RCC 7860 (cell line): ENCODE data around the gene ARID1B.

Source experiments
- DNase-seq: peaks from one replicate; pipeline ENCODE4 v3.0.0-alpha.2; 2015; ENCODE audit warnings: low spot score
- FAIRE-seq: peaks from 2 replicates; lab custom pipeline; 2012; peaks lifted over from hg19 to GRCh38; lab: Jason Lieb, UNC

ARID1B gene

DNA sequence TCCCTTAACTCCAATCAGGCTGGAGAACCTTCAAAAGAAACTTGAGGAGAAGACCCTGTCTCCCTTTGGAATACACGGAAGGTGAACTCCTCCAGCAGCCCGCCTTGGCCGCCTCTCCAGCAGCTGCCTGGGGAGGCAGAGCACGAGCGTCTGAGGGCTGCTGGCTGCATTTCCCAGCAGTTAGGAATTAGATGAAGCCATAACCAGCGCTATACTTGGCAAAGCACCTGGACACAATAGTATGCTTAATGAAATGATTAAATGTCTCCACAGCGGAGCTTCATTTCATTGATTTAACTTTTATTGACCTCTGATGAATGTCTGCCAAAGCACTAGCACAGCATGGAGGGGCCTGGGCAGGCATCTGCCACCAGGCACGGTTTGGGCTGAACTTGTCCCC, 472.6 kb downstream of the ARID1B start:
- no peak for FAIRE-seq

DNA sequence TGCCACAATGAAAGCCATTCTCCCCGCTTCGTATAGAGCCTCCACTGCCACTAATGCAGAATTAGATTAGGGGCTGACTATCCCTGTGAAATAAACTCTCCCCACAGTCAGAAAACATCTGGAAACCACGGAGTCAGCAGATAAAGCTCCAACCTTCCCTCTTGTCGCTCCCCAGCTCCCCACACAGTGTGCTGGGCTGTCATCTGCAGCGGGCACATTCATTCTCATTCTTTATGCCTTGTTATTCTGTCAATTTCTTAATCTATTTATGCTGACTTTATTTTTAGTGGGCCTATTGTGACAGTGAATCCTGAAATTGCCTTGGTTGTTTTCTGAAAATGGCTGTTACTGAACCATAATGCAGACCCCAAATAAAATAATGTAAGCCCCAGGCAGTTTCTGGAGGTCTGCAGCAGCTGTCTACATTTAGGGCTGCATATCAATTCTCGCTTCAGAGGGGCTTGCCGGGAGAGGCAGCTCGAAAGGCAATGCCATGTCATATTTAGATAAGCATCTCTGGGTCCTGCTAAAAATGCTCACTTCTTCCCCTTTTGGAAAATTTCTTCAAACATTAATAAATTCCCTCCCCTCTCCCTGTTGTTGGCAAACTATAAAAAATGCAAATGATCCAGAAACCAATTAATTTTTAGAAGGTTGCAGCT, 474.5 kb downstream of the ARID1B start:
- DNase-seq = no peak
- no peak for FAIRE-seq

More for the DNA sequence above, 472.6 kb downstream of the ARID1B start:
- no peak for DNase-seq

DNA sequence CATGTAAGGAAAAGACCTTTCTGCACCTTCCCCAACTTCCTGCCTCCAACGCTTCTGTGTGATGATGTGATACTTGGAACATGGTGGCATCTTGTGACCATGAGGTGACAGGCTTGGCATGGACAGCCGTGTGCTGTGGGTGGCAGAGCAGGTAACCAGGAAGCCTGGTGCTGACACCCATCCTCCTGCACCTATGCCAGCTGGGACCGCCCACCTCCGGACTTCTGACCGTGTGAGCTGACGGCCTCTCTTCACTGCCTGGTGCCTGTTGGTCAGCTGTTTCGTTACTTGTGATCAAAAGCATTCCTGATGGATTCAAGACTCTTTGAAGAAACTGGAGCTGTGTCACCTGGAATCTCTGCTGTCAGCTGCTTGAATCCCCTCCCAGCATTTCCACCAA, 475.8 kb downstream of the ARID1B start:
- FAIRE-seq = no peak
- no peak for DNase-seq

DNA sequence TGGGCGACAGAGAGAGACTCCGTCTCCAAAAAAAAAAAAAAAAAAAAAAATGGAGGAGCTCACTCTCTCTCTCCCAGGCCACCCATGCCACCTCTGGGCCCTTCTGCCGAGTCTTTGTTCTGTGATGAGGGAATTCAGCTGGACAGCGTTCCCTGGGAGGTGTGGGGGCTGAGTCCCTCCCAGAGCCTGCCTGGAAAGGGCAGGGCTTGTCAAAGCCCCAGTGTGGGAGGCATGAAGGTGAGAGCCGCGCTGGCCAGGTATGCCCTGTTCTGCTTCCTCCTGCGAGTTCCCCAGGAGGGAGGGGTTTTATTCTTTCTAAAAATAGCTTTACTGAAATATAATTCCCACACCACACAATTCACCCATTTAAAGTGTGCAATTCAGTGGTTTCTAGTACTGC, 476.5 kb downstream of the ARID1B start:
- DNase-seq (no peak), FAIRE-seq (no peak)

DNA sequence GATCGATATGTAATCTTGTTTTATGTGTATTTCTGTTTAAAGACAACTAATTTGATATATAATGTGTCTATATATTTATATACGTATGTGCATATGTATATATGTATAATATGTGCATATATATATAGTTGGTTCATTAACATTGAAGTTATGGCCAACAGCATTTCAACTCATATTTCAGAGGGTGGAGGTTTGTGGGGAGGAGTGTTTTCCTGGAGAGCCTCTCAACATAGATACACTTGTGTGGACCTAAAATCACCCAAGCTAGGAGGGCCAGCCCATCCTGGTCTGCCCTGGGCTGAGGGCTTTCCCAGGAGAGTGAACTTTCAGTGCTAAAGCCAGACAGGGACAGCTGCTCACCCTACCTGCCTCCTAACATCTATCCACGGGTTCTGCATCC, 477.4 kb downstream of the ARID1B start:
- FAIRE-seq = no peak

DNA sequence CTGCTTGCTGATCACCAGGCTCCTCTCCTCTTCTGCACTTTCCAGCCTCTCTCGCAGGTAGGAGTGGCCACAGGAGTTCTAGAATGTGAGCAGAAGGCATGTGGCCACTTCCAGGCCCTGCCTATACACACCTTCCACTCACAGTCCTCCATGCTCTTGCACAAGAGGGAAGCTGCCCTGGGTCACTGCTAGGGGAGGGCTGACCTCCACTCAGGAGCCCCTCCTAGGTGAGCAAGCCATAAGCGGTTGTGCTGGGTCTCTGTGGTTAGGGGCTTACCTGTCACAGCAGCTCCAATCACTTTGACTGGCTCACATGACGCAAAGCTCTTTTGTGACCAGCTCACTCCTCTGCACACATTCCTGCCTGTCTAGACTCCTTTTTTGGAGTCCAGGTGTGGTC, 477.9 kb downstream of the ARID1B start:
- no peak for FAIRE-seq
- DNase-seq = no peak

More for the DNA sequence above, 477.4 kb downstream of the ARID1B start:
- DNase-seq = no peak

DNA sequence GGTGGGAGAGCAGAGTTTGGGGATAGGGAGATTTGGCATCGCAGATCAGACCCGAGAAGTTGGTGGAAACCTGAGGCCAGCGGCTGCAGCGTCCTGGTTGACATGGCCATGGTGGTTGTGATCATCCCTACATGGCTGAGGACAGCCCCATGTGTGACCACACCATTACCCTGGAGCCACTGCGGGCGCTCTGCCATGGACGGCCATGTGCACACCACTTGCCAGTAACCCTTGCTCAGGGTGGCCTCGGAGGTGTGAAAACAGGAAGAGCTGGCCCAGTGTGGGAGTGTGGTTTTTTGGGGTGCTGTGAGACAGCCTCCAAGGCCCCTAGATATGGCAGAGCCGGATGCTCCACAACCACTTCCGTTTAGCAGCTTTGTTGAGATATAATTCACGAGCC, 481.7 kb downstream of the ARID1B start:
- DNase-seq (no peak), FAIRE-seq (no peak)

DNA sequence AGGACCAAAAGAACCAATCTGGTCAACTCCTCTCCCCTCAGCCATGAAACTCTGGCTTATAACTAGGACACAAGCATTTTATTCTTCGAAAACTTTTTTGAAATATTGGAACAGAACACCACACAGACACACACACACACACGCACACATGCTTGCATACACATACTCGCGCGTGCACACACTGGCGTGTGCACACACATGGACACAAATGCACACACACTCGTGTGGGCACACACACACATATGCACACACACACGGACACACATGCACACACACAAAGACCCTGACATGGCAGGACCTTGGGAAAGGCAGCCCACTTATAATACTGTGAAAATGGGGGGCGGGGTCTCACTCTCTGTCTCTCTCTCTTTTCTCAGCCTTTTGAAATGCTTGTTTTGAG, 482.3 kb downstream of the ARID1B start:
- DNase-seq (no peak), FAIRE-seq (no peak)
